K562 (cell line): ENCODE data around the gene DEDD2. TPM values are rescaled to one million over a fixed set of nuclear protein-coding genes. Genes with fewer than 3 reads are reported as not detected.

Experiments used
- ATAC-seq: fragments of 200-7000 bp; cut with Tn5 transposase; 3 replicates; pipeline ENCODE4 v1.9.1; 2020; ENCODE audit warnings: moderate library complexity
- BruUV-seq: library from RNA; stranded (reverse); fragments of 400-500 nt; replicated peaks from 2 replicates; lab custom pipeline; 2021; lab: Mats Ljungman, UMichigan
- CTCF ChIA-PET: fragments of 300-600 bp; formaldehyde crosslinking; extraction: SDS; loops from one replicate; lab custom pipeline; 2021; ENCODE audit warnings: low intra/inter-chr PET ratio; lab: Yijun Ruan, JAX
- POLR2A ChIA-PET: fragments of 300-600, 350-650 bp; sonication (Branson Sonifier 250); formaldehyde crosslinking; extraction: SDS; loops from one replicate; lab custom pipeline; 2021; ENCODE audit warnings: antibody characterized with exemption, inconsistent platforms; lab: Yijun Ruan, JAX
- DNase-seq, 4 experiments: peaks; one replicate each; pipeline versions ENCODE4 v3.0.0 to v3.0.0-alpha.2; 2011 to 2018; ENCODE audit warnings: low spot score in 3 of 4, mixed read lengths in 3 of 4; ENCODE audit errors: extremely low read depth in 1 of 4
- FAIRE-seq: peaks from 2 replicates; lab custom pipeline; 2011; peaks lifted over from hg19 to GRCh38; lab: Jason Lieb, UNC
- H2AFZ ChIP-seq: 2 replicates; pipeline ENCODE4 v1.6.0; 2011; ENCODE audit warnings: low read depth, low read length, control low read depth, inconsistent platforms
- H3K27ac ChIP-seq: fragments of 200-600 bp; 3 replicates; pipeline ENCODE4 v1.8.0; 2011; ENCODE audit warnings: low read depth, mild to moderate bottlenecking, control low read depth, inconsistent platforms, low read length, moderate library complexity, mixed read lengths; ENCODE audit errors: extremely low read depth
- H3K27me3 ChIP-seq, 2 experiments: fragments of 300-600 bp in 1 of 2; 2 replicates in 1 of 2; 3 replicates in 1 of 2; pipeline versions ENCODE4 v1.6.0 to v1.8.0; 2011; ENCODE audit warnings: inconsistent platforms in 2 of 2, low read length in 2 of 2, mild to moderate bottlenecking in 1 of 2, mixed read lengths in 1 of 2, moderate library complexity in 1 of 2; ENCODE audit not compliant: control insufficient read depth in 2 of 2, insufficient read depth in 2 of 2
- H3K36me3 ChIP-seq: fragments of 300-600 bp; 3 replicates; pipeline ENCODE4 v1.8.0; 2011; ENCODE audit warnings: mild to moderate bottlenecking, low read length, inconsistent platforms; ENCODE audit not compliant: control insufficient read depth, insufficient read depth
- H3K4me1 ChIP-seq, 2 experiments: fragments of 200-600 bp in 1 of 2; replicated peaks in 1 of 2; 2 replicates in 1 of 2; 3 replicates in 1 of 2; pipeline versions ENCODE4 v1.5.1 to v1.8.0; 2011; ENCODE audit warnings: inconsistent platforms in 2 of 2, low read length in 2 of 2, mild to moderate bottlenecking in 1 of 2, mixed read lengths in 1 of 2, moderate library complexity in 1 of 2; ENCODE audit not compliant: control insufficient read depth in 2 of 2, insufficient read depth in 2 of 2
- H3K4me2 ChIP-seq: 2 replicates; pipeline ENCODE4 v1.6.1; 2011; ENCODE audit warnings: low read length, control low read depth, inconsistent platforms, mixed read lengths; ENCODE audit not compliant: insufficient read depth
- H3K4me3 ChIP-seq: fragments of 200-600 bp; sonication (generic), shearing (Covaris generic); 2 replicates; pipeline ENCODE4 v1.5.1; 2016; ENCODE audit warnings: control low read depth, inconsistent platforms
- H3K79me2 ChIP-seq: fragments of 200-600 bp; 3 replicates; pipeline ENCODE4 v1.8.0; 2011; ENCODE audit warnings: low read length, inconsistent platforms; ENCODE audit not compliant: control insufficient read depth, insufficient read depth
- H3K9ac ChIP-seq, 2 experiments: 2 replicates each; pipeline versions ENCODE4 v1.6.0 to v1.6.1; 2011; ENCODE audit warnings: low read depth in 2 of 2, low read length in 2 of 2, control low read depth in 1 of 2, inconsistent platforms in 1 of 2, mild to moderate bottlenecking in 1 of 2, mixed read lengths in 1 of 2; ENCODE audit not compliant: insufficient read depth in 1 of 2
- H3K9me1 ChIP-seq: one replicate; pipeline ENCODE4 v1.6.0; 2011; ENCODE audit warnings: inconsistent platforms, mild to moderate bottlenecking, low read length, moderate library complexity; ENCODE audit not compliant: control insufficient read depth, insufficient read depth
- H3K9me3 ChIP-seq: replicated peaks from 2 replicates; pipeline ENCODE4 v1.5.1; 2011; ENCODE audit warnings: low read depth, low read length, inconsistent platforms; ENCODE audit not compliant: control insufficient read depth, insufficient read depth
- H4K20me1 ChIP-seq: replicated peaks from 2 replicates; pipeline ENCODE4 v1.6.1; 2011; ENCODE audit warnings: low read length, inconsistent platforms, mixed read lengths; ENCODE audit not compliant: control insufficient read depth, insufficient read depth
- CSDE1 ChIP-seq, 2 experiments: fragments of 450-650 bp; IDR thresholded peaks; 2 replicates each; pipeline ENCODE4 v1.6.1; 2016; ENCODE audit warnings: mild to moderate bottlenecking in 1 of 2
- EHMT2 ChIP-seq: fragments of 450-650 bp; IDR thresholded peaks from 2 replicates; pipeline ENCODE4 v1.6.1; 2018; ENCODE audit warnings: antibody characterized with exemption
- L3MBTL2 ChIP-seq: fragments of 450-650 bp; IDR thresholded peaks from 2 replicates; pipeline ENCODE4 v1.6.1; 2016; ENCODE audit warnings: mild to moderate bottlenecking, moderate library complexity
- SP2 ChIP-seq: IDR thresholded peaks from 2 replicates; pipeline ENCODE4 v1.6.1; 2011; ENCODE audit warnings: mild to moderate bottlenecking, low read depth, low read length, moderate library complexity; ENCODE audit not compliant: poor library complexity, severe bottlenecking; ENCODE audit errors: extremely low read depth
- SRSF9 ChIP-seq: fragments of 200-400 bp; formaldehyde crosslinking; IDR thresholded peaks from 2 replicates; pipeline ENCODE4 v1.6.1; 2017; ENCODE audit warnings: low read depth, low read length, borderline replicate concordance
- ZFP30 ChIP-seq: fragments of 250-450 bp; sonication (Bioruptor Pico); IDR thresholded peaks from 2 replicates; pipeline ENCODE4 v1.8.0; 2022; ENCODE audit warnings: moderate library complexity, mild to moderate bottlenecking, inconsistent platforms, borderline replicate concordance
- ZFPM2 ChIP-seq: fragments of 250-450 bp; sonication (Bioruptor Pico); IDR thresholded peaks from 2 replicates; pipeline ENCODE4 v1.5.1; 2022; ENCODE audit warnings: mild to moderate bottlenecking
- ZNF408 ChIP-seq: fragments of 250-450 bp; sonication (Bioruptor Pico); IDR thresholded peaks from 2 replicates; pipeline ENCODE4 v1.4.0; 2020; ENCODE audit warnings: low read depth, mild to moderate bottlenecking, moderate library complexity
- WGBS: fragments of 100-300 bp; shearing (Covaris generic); methylation state at CpG from one replicate; pipeline ENCODE4 v1.1.6; 2016; ENCODE audit warnings: low coverage, mixed read lengths; ENCODE audit not compliant: insufficient coverage; ENCODE audit errors: missing lambda C conversion rate; 5-methylcytosine and 5-hydroxymethylcytosine counted together
- in situ Hi-C: fragments of 300-500 bp; cut with MboI; formaldehyde crosslinking; loops from 4 replicates; pipeline ENCODE4 v1.15.0; 2018; ENCODE audit warnings: inconsistent platforms, mixed read lengths
- intact Hi-C: fragments of 100-400 bp; cut with micrococcal nuclease; formaldehyde crosslinking; loops from 2 replicates; pipeline ENCODE4 v1.14.2; 2022
- polyA plus RNA-seq, 8 experiments: library from polyadenylated mRNA; depleted of rRNA in 4 of 8; stranded (reverse) in 5 of 8; unstranded in 3 of 8; fragments of >200 nt; fragmentation: Nextera tagmentation in 2 of 8; fragmentation: Illumina TruSeq in 1 of 8; extraction: Ambion mirVana in 2 of 8; extraction: Trizol in 1 of 8; gene quantifications; 2 replicates each; pipeline versions ENCODE4 v1.2.1 to v1.2.3, GENCODE V29; 2011 to 2014; ENCODE audit warnings: inconsistent platforms in 1 of 8, missing spikeins in 1 of 8
- total RNA-seq, 7 experiments: library from RNA; depleted of rRNA in 6 of 7; stranded (reverse); fragments of >200 nt in 6 of 7; fragmentation: Illumina TruSeq in 2 of 7; extraction: Trizol in 2 of 7; gene quantifications; 2 replicates each; pipeline versions ENCODE4 v1.2.1 to v1.2.3, GENCODE V29; 2011 to 2021; ENCODE audit warnings: low replicate concordance in 1 of 7

DEDD2 gene
- total and polyA plus RNA-seq, 9 of the 15 experiments (the other 6 are each of a cell fraction or from before 2014, with no cell fraction given): 4.3 to 43.0 (median 29.2) TPM

DNA sequence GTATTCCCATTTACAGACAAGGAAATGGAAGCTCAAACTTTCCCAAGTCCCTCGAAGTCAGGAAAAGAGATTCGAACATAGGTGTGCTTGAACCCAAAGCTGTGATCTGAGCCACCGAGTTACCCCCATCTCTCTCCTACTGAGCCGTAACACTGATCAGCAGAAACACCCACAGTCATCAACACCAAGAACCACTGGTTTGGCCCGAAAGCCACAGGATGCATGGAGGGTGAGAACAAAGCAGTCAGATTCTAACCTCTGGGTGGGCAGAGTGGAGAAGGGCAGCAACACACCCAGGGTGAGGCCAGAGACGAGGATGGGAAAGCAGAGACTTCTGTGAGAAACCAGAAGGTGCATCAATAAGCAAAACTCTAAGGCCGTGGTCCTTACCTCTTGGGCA is 57.5 kb downstream of the DEDD2 start:
- no peaks in the 10 kb centered on the region for H3K36me3 ChIP-seq
- H3K9me1 ChIP-seq: no peaks in the 10 kb centered on the region
- peaks cover 12% of the 10 kb centered on the region for H4K20me1 ChIP-seq
- no peak overlapping the region for H3K27ac ChIP-seq
- H3K9ac ChIP-seq: no peak overlapping the region
- no peak overlapping the region for H3K4me3 ChIP-seq
- TF ChIP-seq ZNF408 (CRISPR knock-in tag): no peak
- TF ChIP-seq ZFPM2: no peak
- no peak for TF ChIP-seq L3MBTL2
- no peak for TF ChIP-seq SRSF9
- no peak for TF ChIP-seq EHMT2
- TF ChIP-seq CSDE1 (IDR thresholded peaks at IDR 0.05): no peak
- H3K27me3 ChIP-seq: peaks cover 37 to 63% of the 10 kb centered on the region in 2 experiments
- POLR2A ChIA-PET: interaction anchor here (1.0 to 1.2 kb wide), 2 partner anchors 8 to 60 kb away, joined by 3 to 4 read pairs; no protein-coding TSS in a partner anchor
- DNase-seq (no peak), ATAC-seq (no peak), FAIRE-seq (no peak)
- H3K9me3 ChIP-seq: no peaks in the 10 kb centered on the region
- no peaks in the 10 kb centered on the region for H3K4me1 ChIP-seq
- H3K79me2 ChIP-seq: no peaks in the 10 kb centered on the region
- intact Hi-C loops: no loop called here
- CTCF ChIA-PET: no interaction called here
- WGBS: 0% methylated on average over 7 of the region's 7 CpGs
- no peak overlapping the region for H2AFZ ChIP-seq
- in situ Hi-C loops: no loop called here
- no peak overlapping the region for H3K4me2 ChIP-seq
- no TSS peak for BruUV-seq

DNA sequence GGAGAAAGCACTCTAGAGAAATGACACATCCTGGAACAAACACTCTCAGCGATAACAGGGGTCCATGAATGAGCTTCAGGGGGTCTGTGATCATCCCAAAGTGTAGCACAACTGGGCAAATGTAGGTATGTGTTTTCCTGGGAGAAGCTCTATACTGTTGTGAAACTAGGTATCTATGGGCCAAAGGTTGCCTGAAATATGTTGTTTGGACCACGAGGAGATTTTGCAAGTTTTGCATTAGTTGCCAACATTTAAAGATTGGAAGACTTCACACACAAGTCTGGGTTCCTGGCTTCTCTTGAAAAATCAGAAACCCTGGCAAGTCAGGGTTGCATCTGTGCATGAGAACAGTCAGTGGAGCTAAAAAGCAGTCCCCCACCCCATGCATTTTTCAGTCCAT is 58.6 kb downstream of the DEDD2 start:
- Histone ChIP-seq H3K27ac (no peak overlapping the region), H3K79me2 (no peaks in the 10 kb centered on the region), H3K27me3 (peaks cover 37 to 73% of the 10 kb centered on the region in 2 experiments), H4K20me1 (peaks cover 19% of the 10 kb centered on the region), H3K36me3 (no peaks in the 10 kb centered on the region), H3K4me3 (no peak overlapping the region), H3K9ac (no peak overlapping the region), H3K4me1 (no peaks in the 10 kb centered on the region), H2AFZ (no peak overlapping the region), H3K4me2 (no peak overlapping the region), H3K9me3 (no peaks in the 10 kb centered on the region), H3K9me1 (no peaks in the 10 kb centered on the region)
- intact Hi-C loops: no loop called here
- 0% methylated on average over 2 of the region's 2 CpGs for WGBS
- in situ Hi-C loops: no loop called here
- no TSS peak for BruUV-seq
- no peak for FAIRE-seq
- ATAC-seq: no peak
- POLR2A ChIA-PET: interaction anchor here (0.9 to 1.2 kb wide), 3 partner anchors 9 to 61 kb away, joined by 3 to 4 read pairs (median 3); no protein-coding TSS in a partner anchor
- no peak for TF ChIP-seq ZNF408 (CRISPR knock-in tag)
- TF ChIP-seq ZFP30: no peak
- no peak for TF ChIP-seq SP2
- no peak for DNase-seq
- CTCF ChIA-PET: no interaction called here
